K562 (cell line): ENCODE data around the gene GPR26. TPM values are rescaled to one million over a fixed set of nuclear protein-coding genes. Genes with fewer than 3 reads are reported as not detected.

ENCODE experiments used
- ATAC-seq: fragments of 200-7000 bp; cut with Tn5 transposase; 3 replicates; pipeline ENCODE4 v1.9.1; 2020; ENCODE audit warnings: moderate library complexity
- BruUV-seq: library from RNA; stranded (reverse); fragments of 400-500 nt; replicated peaks from 2 replicates; lab custom pipeline; 2021; lab: Mats Ljungman, UMichigan
- CTCF ChIA-PET: fragments of 300-600 bp; formaldehyde crosslinking; extraction: SDS; loops from one replicate; lab custom pipeline; 2021; ENCODE audit warnings: low intra/inter-chr PET ratio; lab: Yijun Ruan, JAX
- POLR2A ChIA-PET: fragments of 300-600, 350-650 bp; sonication (Branson Sonifier 250); formaldehyde crosslinking; extraction: SDS; loops from one replicate; lab custom pipeline; 2021; ENCODE audit warnings: antibody characterized with exemption, inconsistent platforms; lab: Yijun Ruan, JAX
- DNase-seq, 4 experiments: peaks; one replicate each; pipeline versions ENCODE4 v3.0.0 to v3.0.0-alpha.2; 2011 to 2018; ENCODE audit warnings: low spot score in 3 of 4, mixed read lengths in 3 of 4; ENCODE audit errors: extremely low read depth in 1 of 4
- FAIRE-seq: peaks from 2 replicates; lab custom pipeline; 2011; peaks lifted over from hg19 to GRCh38; lab: Jason Lieb, UNC
- H2AFZ ChIP-seq: 2 replicates; pipeline ENCODE4 v1.6.0; 2011; ENCODE audit warnings: low read depth, low read length, control low read depth, inconsistent platforms
- H3K27ac ChIP-seq: fragments of 200-600 bp; 3 replicates; pipeline ENCODE4 v1.8.0; 2011; ENCODE audit warnings: low read depth, mild to moderate bottlenecking, control low read depth, inconsistent platforms, low read length, moderate library complexity, mixed read lengths; ENCODE audit errors: extremely low read depth
- H3K27me3 ChIP-seq, 2 experiments: fragments of 300-600 bp in 1 of 2; 2 replicates in 1 of 2; 3 replicates in 1 of 2; pipeline versions ENCODE4 v1.6.0 to v1.8.0; 2011; ENCODE audit warnings: inconsistent platforms in 2 of 2, low read length in 2 of 2, mild to moderate bottlenecking in 1 of 2, mixed read lengths in 1 of 2, moderate library complexity in 1 of 2; ENCODE audit not compliant: control insufficient read depth in 2 of 2, insufficient read depth in 2 of 2
- H3K36me3 ChIP-seq: fragments of 300-600 bp; 3 replicates; pipeline ENCODE4 v1.8.0; 2011; ENCODE audit warnings: mild to moderate bottlenecking, low read length, inconsistent platforms; ENCODE audit not compliant: control insufficient read depth, insufficient read depth
- H3K4me1 ChIP-seq, 2 experiments: fragments of 200-600 bp in 1 of 2; replicated peaks in 1 of 2; 2 replicates in 1 of 2; 3 replicates in 1 of 2; pipeline versions ENCODE4 v1.5.1 to v1.8.0; 2011; ENCODE audit warnings: inconsistent platforms in 2 of 2, low read length in 2 of 2, mild to moderate bottlenecking in 1 of 2, mixed read lengths in 1 of 2, moderate library complexity in 1 of 2; ENCODE audit not compliant: control insufficient read depth in 2 of 2, insufficient read depth in 2 of 2
- H3K4me2 ChIP-seq: 2 replicates; pipeline ENCODE4 v1.6.1; 2011; ENCODE audit warnings: low read length, control low read depth, inconsistent platforms, mixed read lengths; ENCODE audit not compliant: insufficient read depth
- H3K4me3 ChIP-seq: fragments of 200-600 bp; sonication (generic), shearing (Covaris generic); 2 replicates; pipeline ENCODE4 v1.5.1; 2016; ENCODE audit warnings: control low read depth, inconsistent platforms
- H3K79me2 ChIP-seq: fragments of 200-600 bp; 3 replicates; pipeline ENCODE4 v1.8.0; 2011; ENCODE audit warnings: low read length, inconsistent platforms; ENCODE audit not compliant: control insufficient read depth, insufficient read depth
- H3K9ac ChIP-seq, 2 experiments: 2 replicates each; pipeline versions ENCODE4 v1.6.0 to v1.6.1; 2011; ENCODE audit warnings: low read depth in 2 of 2, low read length in 2 of 2, control low read depth in 1 of 2, inconsistent platforms in 1 of 2, mild to moderate bottlenecking in 1 of 2, mixed read lengths in 1 of 2; ENCODE audit not compliant: insufficient read depth in 1 of 2
- H3K9me1 ChIP-seq: one replicate; pipeline ENCODE4 v1.6.0; 2011; ENCODE audit warnings: inconsistent platforms, mild to moderate bottlenecking, low read length, moderate library complexity; ENCODE audit not compliant: control insufficient read depth, insufficient read depth
- H3K9me3 ChIP-seq: replicated peaks from 2 replicates; pipeline ENCODE4 v1.5.1; 2011; ENCODE audit warnings: low read depth, low read length, inconsistent platforms; ENCODE audit not compliant: control insufficient read depth, insufficient read depth
- H4K20me1 ChIP-seq: replicated peaks from 2 replicates; pipeline ENCODE4 v1.6.1; 2011; ENCODE audit warnings: low read length, inconsistent platforms, mixed read lengths; ENCODE audit not compliant: control insufficient read depth, insufficient read depth
- CHD7 ChIP-seq: fragments of 200-600 bp; sonication (generic); IDR thresholded peaks from one replicate; pipeline ENCODE4 v1.6.1; 2012; ENCODE audit warnings: mild to moderate bottlenecking, low read depth, low read length, inconsistent platforms
- NR2F6 ChIP-seq: fragments of 450-650 bp; formaldehyde crosslinking; IDR thresholded peaks from 2 replicates; pipeline ENCODE4 v1.4.0; 2020; ENCODE audit warnings: mild to moderate bottlenecking
- NR3C1 ChIP-seq: sonication (generic); formaldehyde crosslinking; IDR thresholded peaks from 2 replicates; pipeline ENCODE4 v1.8.1; 2022; ENCODE audit warnings: missing genetic modification reagents
- ZNF133 ChIP-seq: fragments of 250-450 bp; sonication (Bioruptor Pico); IDR thresholded peaks from 2 replicates; pipeline ENCODE4 v1.4.0; 2020; ENCODE audit warnings: mild to moderate bottlenecking
- ZNF655 ChIP-seq: fragments of 250-450 bp; sonication (Bioruptor Pico); IDR thresholded peaks from 2 replicates; pipeline ENCODE4 v1.5.0; 2021
- WGBS: fragments of 100-300 bp; shearing (Covaris generic); methylation state at CpG from one replicate; pipeline ENCODE4 v1.1.6; 2016; ENCODE audit warnings: low coverage, mixed read lengths; ENCODE audit not compliant: insufficient coverage; ENCODE audit errors: missing lambda C conversion rate; 5-methylcytosine and 5-hydroxymethylcytosine counted together
- in situ Hi-C: fragments of 300-500 bp; cut with MboI; formaldehyde crosslinking; loops from 4 replicates; pipeline ENCODE4 v1.15.0; 2018; ENCODE audit warnings: inconsistent platforms, mixed read lengths
- intact Hi-C: fragments of 100-400 bp; cut with micrococcal nuclease; formaldehyde crosslinking; loops from 2 replicates; pipeline ENCODE4 v1.14.2; 2022
- polyA plus RNA-seq, 8 experiments: library from polyadenylated mRNA; depleted of rRNA in 4 of 8; stranded (reverse) in 5 of 8; unstranded in 3 of 8; fragments of >200 nt; fragmentation: Nextera tagmentation in 2 of 8; fragmentation: Illumina TruSeq in 1 of 8; extraction: Ambion mirVana in 2 of 8; extraction: Trizol in 1 of 8; gene quantifications; 2 replicates each; pipeline versions ENCODE4 v1.2.1 to v1.2.3, GENCODE V29; 2011 to 2014; ENCODE audit warnings: inconsistent platforms in 1 of 8, missing spikeins in 1 of 8
- total RNA-seq, 7 experiments: library from RNA; depleted of rRNA in 6 of 7; stranded (reverse); fragments of >200 nt in 6 of 7; fragmentation: Illumina TruSeq in 2 of 7; extraction: Trizol in 2 of 7; gene quantifications; 2 replicates each; pipeline versions ENCODE4 v1.2.1 to v1.2.3, GENCODE V29; 2011 to 2021; ENCODE audit warnings: low replicate concordance in 1 of 7
- TF ChIP-seq, protein P1 (sequence below): fragments of 450-650 bp; IDR thresholded peaks from 2 replicates; pipeline ENCODE4 v1.6.1; 2016; ENCODE audit warnings: borderline replicate concordance

GPR26 gene
- total and polyA plus RNA-seq, 9 of the 15 experiments (the other 6 are each of a cell fraction or from before 2014, with no cell fraction given) = not detected

DNA sequence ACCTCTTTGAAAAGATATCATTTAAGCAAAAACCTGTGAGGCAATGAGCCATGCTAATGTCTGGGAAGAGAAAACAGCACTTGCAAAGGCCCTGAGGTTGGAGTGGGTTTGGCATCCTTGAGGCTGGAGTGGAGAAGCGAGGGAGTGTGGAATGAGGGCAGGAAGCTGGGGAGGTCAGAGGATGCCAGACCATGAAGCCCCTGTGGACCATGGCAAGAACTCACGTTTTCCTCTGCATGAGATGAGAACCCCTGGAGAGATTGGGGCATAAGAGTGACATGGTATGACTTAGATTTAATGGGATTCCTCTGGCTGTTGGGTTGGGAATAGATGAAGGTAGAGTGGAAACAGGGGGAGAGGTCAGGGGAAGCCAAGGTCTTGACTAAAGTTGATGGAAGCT is 49.4 kb downstream of the GPR26 start:
- POLR2A ChIA-PET = no interaction called here
- Histone ChIP-seq H3K9me3 (no peaks in the 10 kb centered on the region), H3K9me1 (no peaks in the 10 kb centered on the region), H3K79me2 (no peaks in the 10 kb centered on the region), H2AFZ (no peak overlapping the region), H3K4me2 (no peak overlapping the region), H3K9ac (no peak overlapping the region), H3K4me3 (no peak overlapping the region), H4K20me1 (no peaks in the 10 kb centered on the region), H3K27ac (no peak overlapping the region), H3K27me3 (no peaks in the 10 kb centered on the region), H3K36me3 (no peaks in the 10 kb centered on the region), H3K4me1 (no peaks in the 10 kb centered on the region)
- in situ Hi-C loops = no loop called here
- intact Hi-C loops = no loop called here
- BruUV-seq = no TSS peak
- no peak for ATAC-seq
- no peak for DNase-seq
- CTCF ChIA-PET = no interaction called here
- 0% methylated on average over 2 of the region's 2 CpGs for WGBS
- FAIRE-seq = no peak
- TF ChIP-seq CHD7 (no peak), ZNF655 (CRISPR knock-in tag) (no peak), NR3C1 (no peak), NR2F6 (CRISPR knock-in tag) (no peak), ZNF133 (no peak)
- TF ChIP-seq, protein P1, sequence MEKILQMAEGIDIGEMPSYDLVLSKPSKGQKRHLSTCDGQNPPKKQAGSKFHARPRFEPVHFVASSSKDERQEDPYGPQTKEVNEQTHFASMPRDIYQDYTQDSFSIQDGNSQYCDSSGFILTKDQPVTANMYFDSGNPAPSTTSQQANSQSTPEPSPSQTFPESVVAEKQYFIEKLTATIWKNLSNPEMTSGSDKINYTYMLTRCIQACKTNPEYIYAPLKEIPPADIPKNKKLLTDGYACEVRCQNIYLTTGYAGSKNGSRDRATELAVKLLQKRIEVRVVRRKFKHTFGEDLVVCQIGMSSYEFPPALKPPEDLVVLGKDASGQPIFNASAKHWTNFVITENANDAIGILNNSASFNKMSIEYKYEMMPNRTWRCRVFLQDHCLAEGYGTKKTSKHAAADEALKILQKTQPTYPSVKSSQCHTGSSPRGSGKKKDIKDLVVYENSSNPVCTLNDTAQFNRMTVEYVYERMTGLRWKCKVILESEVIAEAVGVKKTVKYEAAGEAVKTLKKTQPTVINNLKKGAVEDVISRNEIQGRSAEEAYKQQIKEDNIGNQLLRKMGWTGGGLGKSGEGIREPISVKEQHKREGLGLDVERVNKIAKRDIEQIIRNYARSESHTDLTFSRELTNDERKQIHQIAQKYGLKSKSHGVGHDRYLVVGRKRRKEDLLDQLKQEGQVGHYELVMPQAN = no peak
